Skeletal muscle cell (primary cell): ENCODE results near the gene AMZ1.

Source experiments
- DNase-seq: peaks from one replicate; pipeline ENCODE4 v3.0.0-alpha.2; 2010; ENCODE audit warnings: low read depth
- H3K4me3 ChIP-seq: 2 replicates; pipeline ENCODE4 v1.5.1; 2011; ENCODE audit warnings: low read depth, mild to moderate bottlenecking, control low read depth, low read length, moderate library complexity

AMZ1 gene

DNA sequence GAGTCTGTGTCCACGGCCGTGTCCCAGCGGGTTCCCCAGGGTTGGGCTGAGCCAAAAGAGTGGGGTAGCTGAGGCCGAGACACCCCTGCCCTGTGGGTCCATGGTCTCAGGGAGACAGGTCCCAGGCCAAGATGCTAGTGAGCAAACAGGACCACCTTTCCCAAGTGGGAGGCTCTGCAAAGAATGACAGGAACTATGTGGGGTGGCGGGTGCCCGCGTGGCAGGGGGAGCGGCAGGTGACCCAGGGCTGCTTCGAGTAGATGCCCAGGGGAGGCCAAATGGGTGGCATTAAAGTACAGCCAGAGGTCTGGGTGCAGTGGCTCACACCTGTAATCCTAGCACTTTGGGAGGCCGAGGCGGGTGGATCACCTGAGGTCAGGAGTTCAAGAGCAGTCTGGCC lies 38.0 kb upstream of the AMZ1 start:
- DNase-seq, result no peak
- no peak overlapping the region for H3K4me3 ChIP-seq

DNA sequence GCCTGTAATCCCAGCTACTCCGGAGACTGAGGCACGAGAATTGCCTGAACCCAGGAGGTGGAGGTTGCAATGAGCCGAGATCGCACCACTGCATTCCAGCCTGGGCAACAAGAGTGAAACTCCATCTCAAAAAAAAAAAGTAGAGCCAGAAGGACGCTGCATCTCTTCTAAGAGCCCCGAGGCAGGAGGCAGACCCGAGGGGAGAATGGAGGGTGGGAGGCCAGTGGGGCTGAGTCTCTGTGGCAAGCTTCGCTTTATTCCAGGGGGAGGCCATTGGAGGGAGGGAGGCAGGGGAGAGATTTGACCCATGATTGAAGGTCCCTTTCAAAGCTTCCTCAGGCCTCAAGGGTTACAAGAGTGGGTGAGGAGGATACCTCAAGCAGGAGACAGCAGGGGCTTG lies 37.6 kb upstream of the AMZ1 start:
- no peak overlapping the region for H3K4me3 ChIP-seq
- no peak for DNase-seq

- DNase-seq, result no peak
- H3K4me3 ChIP-seq, result no peak overlapping the region
These were observed 36.7 kb upstream of the AMZ1 start for GRCh38 chr7:2651336-2651735.

GRCh38 chr7:2651847-2652735 lies 35.9 kb upstream of the AMZ1 start:
- no peak overlapping the region for H3K4me3 ChIP-seq
- DNase-seq, result no peak

- DNase-seq, result no peak
- H3K4me3 ChIP-seq, result no peak overlapping the region
These were observed 35.3 kb upstream of the AMZ1 start for GRCh38 chr7:2652736-2653060.

DNA sequence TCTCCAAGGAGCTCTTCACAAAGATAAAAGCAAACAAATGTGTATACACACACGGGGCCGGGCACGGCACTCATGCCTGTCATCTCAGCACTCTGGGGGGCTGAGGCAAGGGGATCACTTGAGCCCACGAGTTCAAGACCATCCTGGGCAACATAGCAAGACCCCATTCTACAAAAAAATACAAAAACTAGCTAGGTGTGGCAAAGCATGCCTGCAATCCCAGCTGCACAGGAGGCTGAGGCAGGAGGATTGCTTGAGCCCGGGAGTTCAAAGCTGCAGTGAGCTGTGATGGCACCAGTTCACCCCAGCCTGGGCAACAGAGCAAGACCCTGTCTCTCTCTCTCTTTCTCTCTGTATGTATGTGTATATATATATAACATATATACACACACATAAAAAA lies 33.9 kb upstream of the AMZ1 start:
- H3K4me3 ChIP-seq, result no peak overlapping the region
- DNase-seq, result no peak

GRCh38 chr7:2655870-2656614 lies 32.0 kb upstream of the AMZ1 start:
- no peak for DNase-seq
- no peak overlapping the region for H3K4me3 ChIP-seq

GRCh38 chr7:2657208-2657607 lies 30.8 kb upstream of the AMZ1 start:
- H3K4me3 ChIP-seq, result no peak overlapping the region
- DNase-seq, result no peak

- DNase-seq, result no peak
- H3K4me3 ChIP-seq, result no peak overlapping the region
These were observed 29.9 kb upstream of the AMZ1 start for GRCh38 chr7:2657920-2658671.

DNA sequence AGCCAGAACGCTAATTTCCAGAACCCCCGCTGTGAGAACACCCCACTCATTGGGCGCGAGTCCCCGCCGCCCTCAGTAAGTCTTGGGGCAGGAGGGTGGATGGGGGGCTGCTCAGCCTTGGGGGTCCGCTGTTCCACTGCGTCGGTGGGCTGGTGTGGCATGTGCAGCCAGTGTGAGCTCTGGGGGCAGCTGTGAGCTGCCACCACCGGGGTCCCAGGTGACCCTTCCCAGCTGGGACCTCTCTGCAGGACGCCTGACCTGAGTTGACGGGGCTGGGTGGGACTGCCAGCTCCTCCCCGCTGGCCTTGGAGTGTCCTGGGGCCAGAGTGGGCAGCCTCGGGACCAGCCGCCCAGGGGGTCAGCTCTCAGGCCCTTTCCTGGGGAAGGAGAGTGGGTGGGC lies 29.1 kb upstream of the AMZ1 start:
- DNase-seq, result no peak
- H3K4me3 ChIP-seq, result no peak overlapping the region

DNA sequence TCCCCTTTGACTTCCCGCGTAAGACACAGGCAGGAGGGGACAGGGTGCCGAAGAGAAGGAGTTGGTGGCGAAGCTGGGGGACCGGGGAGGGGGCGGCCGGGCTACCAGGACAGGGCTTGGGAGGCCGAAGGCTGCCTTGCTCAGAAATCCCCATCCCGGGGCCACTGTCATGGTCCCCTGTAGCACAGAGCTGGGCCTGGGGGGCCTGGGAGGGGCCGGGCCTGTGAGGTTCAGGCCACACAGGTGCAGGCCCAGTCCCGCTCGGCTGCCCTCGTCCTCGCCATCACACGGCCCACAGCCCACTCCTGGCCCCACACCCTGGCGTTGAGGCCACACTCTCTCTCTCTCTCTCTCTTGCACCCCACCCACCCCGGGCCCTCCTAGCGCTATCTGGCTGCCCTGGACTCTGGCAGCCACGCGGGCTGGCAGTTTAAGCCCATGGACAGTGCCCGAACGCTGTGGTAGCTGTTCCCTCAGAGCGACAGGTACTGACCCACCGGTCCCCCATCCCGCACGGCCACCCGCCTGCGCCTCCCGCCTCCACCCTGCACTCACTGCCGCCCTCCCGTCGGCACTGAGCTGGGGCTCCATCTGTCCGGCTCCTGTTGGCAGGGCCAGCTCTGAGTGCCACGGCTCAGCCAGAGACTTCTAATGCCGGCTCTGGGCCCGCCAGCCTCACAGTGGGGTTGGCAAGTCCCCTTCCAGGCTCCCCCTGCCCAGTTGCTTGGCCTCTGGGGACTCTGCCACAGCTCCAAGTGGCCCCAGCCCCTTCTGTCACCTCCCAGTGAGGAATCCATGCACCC lies 28.2 kb upstream of the AMZ1 start:
- DNase-seq, result no peak
- H3K4me3 ChIP-seq, result no peak overlapping the region

DNA sequence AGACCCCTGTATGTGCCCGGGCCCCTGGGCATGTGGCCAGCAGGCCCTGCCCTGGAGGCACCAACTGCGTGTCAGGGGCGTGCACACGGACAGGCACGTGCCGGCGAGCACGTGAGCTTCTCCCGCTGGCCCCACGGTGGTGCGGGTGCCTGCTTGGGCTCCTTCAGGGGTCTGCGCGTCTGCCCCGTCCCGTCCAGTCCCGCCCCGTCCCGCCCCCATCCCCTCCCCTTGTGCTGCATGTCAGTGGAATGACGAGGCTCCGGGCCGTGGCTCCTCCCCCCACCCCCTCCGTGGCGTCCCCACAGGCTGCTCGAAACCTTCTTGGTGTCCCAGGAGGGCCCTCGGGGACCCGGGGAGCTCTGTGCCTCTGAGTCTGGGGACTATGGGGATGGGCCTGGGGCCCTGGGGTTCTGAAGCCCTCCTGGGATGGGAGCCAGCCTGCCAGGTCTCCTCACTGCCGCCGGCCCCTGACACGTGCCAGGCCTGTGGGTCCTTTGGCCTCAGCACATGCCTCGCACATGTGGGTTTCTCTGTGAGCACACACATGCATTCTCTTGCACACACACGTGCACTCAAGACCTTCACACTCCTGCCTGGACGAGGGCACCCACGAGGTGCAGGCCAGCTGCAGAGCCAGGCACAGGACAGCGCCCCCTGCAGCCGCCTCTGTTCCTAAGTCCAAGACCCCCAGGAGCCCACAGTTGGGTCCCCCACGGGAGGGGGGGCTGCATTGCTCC lies 27.5 kb upstream of the AMZ1 start:
- no peak for DNase-seq
- H3K4me3 ChIP-seq, result no peak overlapping the region

GRCh38 chr7:2661096-2661449 lies 26.9 kb upstream of the AMZ1 start:
- H3K4me3 ChIP-seq, result no peak overlapping the region

GRCh38 chr7:2661602-2662272 lies 26.3 kb upstream of the AMZ1 start:
- DNase-seq, result no peak
- no peak overlapping the region for H3K4me3 ChIP-seq

More at GRCh38 chr7:2661096-2661449, 26.9 kb upstream of the AMZ1 start:
- DNase-seq, result no peak

GRCh38 chr7:2662273-2663120 lies 25.5 kb upstream of the AMZ1 start:
- DNase-seq, result no peak
- H3K4me3 ChIP-seq, result no peak overlapping the region

GRCh38 chr7:2663121-2663886 lies 24.7 kb upstream of the AMZ1 start:
- no peak overlapping the region for H3K4me3 ChIP-seq
- no peak for DNase-seq

DNA sequence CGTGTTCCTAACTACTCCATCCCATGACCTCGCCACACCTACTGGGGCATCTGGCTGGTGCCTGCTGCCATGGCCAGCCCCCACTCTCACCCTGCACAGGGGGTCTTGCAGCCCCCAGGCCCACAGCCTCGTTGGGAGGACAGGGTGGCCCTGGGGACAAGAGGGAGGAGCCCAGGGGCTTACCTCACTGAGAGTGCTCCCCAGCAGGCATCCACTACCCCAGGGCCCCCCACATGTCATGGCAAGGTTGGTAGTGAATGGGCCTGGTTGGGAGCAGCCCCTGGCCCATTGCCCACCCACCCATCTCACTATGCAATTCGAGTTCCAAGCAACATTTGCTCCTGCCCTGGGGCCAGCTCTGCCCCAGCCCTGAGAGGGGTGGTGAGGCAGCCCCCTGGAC lies 24.0 kb upstream of the AMZ1 start:
- H3K4me3 ChIP-seq, result no peak overlapping the region
- DNase-seq, result no peak
